ENCODE measurements around the gene LRRFIP2. TPM values are rescaled to one million over a fixed set of nuclear protein-coding genes. Genes with fewer than 3 reads are reported as not detected.

LRRFIP2 gene
- total and polyA plus RNA-seq, 2 of the 4 experiments (the other 2 are of a cell fraction) = 20.6 to 31.0 TPM

DNA sequence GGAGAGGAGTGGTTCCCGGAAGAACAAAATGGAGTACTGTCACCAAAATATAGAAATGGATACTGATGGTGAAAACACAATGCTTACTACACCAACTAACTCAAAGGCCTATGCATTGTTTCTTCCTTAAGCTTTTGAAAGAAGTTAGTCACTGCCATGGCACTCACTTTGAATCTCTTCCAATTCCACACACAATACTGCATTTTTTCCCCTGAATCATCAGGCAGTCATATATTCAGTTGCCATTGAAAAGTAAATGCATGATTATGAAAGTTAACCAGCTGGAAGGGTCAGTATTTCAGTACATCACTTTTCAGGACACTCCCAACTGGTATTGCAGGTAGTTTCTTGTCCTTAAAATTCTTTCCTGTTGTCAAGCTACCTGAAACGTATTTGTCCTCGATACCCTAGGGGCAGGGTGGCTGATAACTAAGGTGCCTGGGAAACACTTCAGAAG is 9.0 kb upstream of the LRRFIP2 start:
- no peaks in the 10 kb centered on the region for H3K9me3 ChIP-seq (ENCODE audit: control insufficient read depth, insufficient read depth, low read length)
- H4K8ac ChIP-seq (ENCODE audit: low read depth in 2 of 2, low read length in 2 of 2) = peak overlapping the region; percentile 2 to 69; a peak in 2 of 4 replicates
- no peaks in the 10 kb centered on the region for H3K36me3 ChIP-seq (ENCODE audit: control insufficient read depth, insufficient read depth, low read length)
- H4K91ac ChIP-seq (ENCODE audit: insufficient read depth, low read depth, low read length) = peak overlapping the region; percentile 88
- DNase-seq = peak; percentile 96
- H2AK9ac ChIP-seq (replicated peaks; ENCODE audit: low read depth, low read length, poor library complexity) = no peak overlapping the region
- peak overlapping the region; percentile 77; the same call in 1 of the 2 replicates for H3K14ac ChIP-seq (replicated peaks; ENCODE audit: low read depth, low read length)
- H3K56ac ChIP-seq (ENCODE audit: extremely low read depth, insufficient read depth, low read length) = peak overlapping the region; percentile 11; the same call in 1 of the 2 replicates
- peak overlapping the region; percentile 92 for H2BK120ac ChIP-seq (ENCODE audit: low read depth, low read length)
- H3K18ac ChIP-seq (ENCODE audit: low read depth, low read length) = peak overlapping the region; percentile 65; the same call in 1 of the 2 replicates
- ATAC-seq (ENCODE audit: low read depth) = peak; percentile 90
- H3K27ac ChIP-seq (ENCODE audit: insufficient read depth, low read length) = peak overlapping the region; percentile 50; the same call in 1 of the 2 replicates
- in situ Hi-C loops (cut with MboI; ENCODE audit: low sequenced_read_pairs) (no loop called here), intact Hi-C loops (cut with micrococcal nuclease) (no loop called here), dilution Hi-C loops (cut with HindIII; ENCODE audit: low sequenced_read_pairs, unreplicated experiment) (no loop called here)
- no peak overlapping the region for H2AFZ ChIP-seq (replicated peaks; ENCODE audit: low read length, poor library complexity)
- peaks cover 10% of the 10 kb centered on the region for H3K4me1 ChIP-seq (ENCODE audit: control insufficient read depth, insufficient read depth, low read length)
- H3K9ac ChIP-seq (ENCODE audit: low read depth, low read length) = no peak overlapping the region; the same call in 1 of the 2 replicates
- ChIA-PET POLR2A (ENCODE audit: unreplicated experiment) (no interaction called here), CTCF (interaction anchor here (1.4 to 1.6 kb wide), 2 partner anchors 29 to 159 kb away, joined by 3 to 4 read pairs; no protein-coding TSS in a partner anchor)
- no CpG with 5 or more reads among the region's 3 CpGs for WGBS, 2 experiments (ENCODE audit: extremely low coverage in 2 of 2, insufficient read length in 1 of 2)
- peak; percentile 81 for TF ChIP-seq FOS (IDR thresholded peaks at IDR 0.05; ENCODE audit: low read depth, low read length)
- no peak for TF ChIP-seq USF2 (IDR thresholded peaks at IDR 0.05; ENCODE audit: low read depth, low read length)
- TF ChIP-seq SMC3 (IDR thresholded peaks at IDR 0.05; ENCODE audit: low read depth, low read length) = no peak
- TF ChIP-seq MAFK (IDR thresholded peaks at IDR 0.05; ENCODE audit: low read depth, low read length) = peak; percentile 33; the same call in 1 of the 2 replicates
- peak; percentile 26; the same call in 1 of the 2 replicates for TF ChIP-seq BHLHE40 (IDR thresholded peaks at IDR 0.05; ENCODE audit: low read depth, low read length)
- peak; percentile 74 for TF ChIP-seq CEBPB (IDR thresholded peaks at IDR 0.05; ENCODE audit: low read depth, low read length)
- BruUV-seq (replicated peaks) = no TSS peak
- H2BK20ac ChIP-seq (ENCODE audit: low read depth, low read length) = peak overlapping the region; percentile 91
- H3K4me3 ChIP-seq (ENCODE audit: insufficient read depth, low read depth, low read length) = no peak overlapping the region
- H3K79me1 ChIP-seq (ENCODE audit: low read depth in 1 of 2, low read length in 2 of 2) = peaks cover 14 to 50% of the 10 kb centered on the region in 2 experiments
- H4K5ac ChIP-seq (ENCODE audit: low read depth, low read length) = peak overlapping the region; percentile 29; the same call in 1 of the 2 replicates
- peak overlapping the region; percentile 89 for H3K4ac ChIP-seq (ENCODE audit: low read depth, low read length)
- H3K23ac ChIP-seq (ENCODE audit: low read depth, low read length) = peak overlapping the region; percentile 80; the same call in 1 of the 2 replicates
- peak overlapping the region; percentile 76; the same call in 1 of the 2 replicates for H3K4me2 ChIP-seq (ENCODE audit: low read depth, low read length)
- peak overlapping the region; percentile 88 for H2AK5ac ChIP-seq (ENCODE audit: low read depth, low read length)
- no peaks in the 10 kb centered on the region for H3K27me3 ChIP-seq (ENCODE audit: control insufficient read depth, insufficient read depth, low read length)
- no peaks in the 10 kb centered on the region for H4K20me1 ChIP-seq (ENCODE audit: insufficient read depth, low read length)
- peak overlapping the region; percentile 40; the same call in 2 of the 3 replicates for H2BK15ac ChIP-seq (ENCODE audit: low read depth, low read length)
- H2BK5ac ChIP-seq (ENCODE audit: low read depth, low read length, poor library complexity, severe bottlenecking) = peak overlapping the region; percentile 94
- peaks cover 13% of the 10 kb centered on the region for H3K9me1 ChIP-seq (ENCODE audit: insufficient read depth, low read length)

Data from IMR-90 (cell line).